Non-pigmented ciliary epithelial cell (primary cell): Measurements from ENCODE around the gene CAND2.
"Not testable (repeated sequence)": the region's sequence is repeated elsewhere in the genome, so short reads cannot be mapped to it uniquely, and the experiment has no call there.

Experiments
- DNase-seq: peaks from one replicate; pipeline ENCODE4 v3.0.0-alpha.2; 2010; ENCODE audit warnings: low read depth

CAND2 gene

GRCh38 chr3:12771236-12771635, 25.2 kb upstream of the CAND2 start:
- DNase-seq: no peak

GRCh38 chr3:12772462-12772861, 24.0 kb upstream of the CAND2 start:
- no peak for DNase-seq

GRCh38 chr3:12773030-12773709, 23.3 kb upstream of the CAND2 start:
- DNase-seq: no peak

GRCh38 chr3:12773710-12774086, 22.8 kb upstream of the CAND2 start:
- no peak for DNase-seq

- DNase-seq: no peak
These were observed 21.9 kb upstream of the CAND2 start for GRCh38 chr3:12774619-12775018.

- no peak for DNase-seq
These were observed 21.3 kb upstream of the CAND2 start for GRCh38 chr3:12775226-12775625.

GRCh38 chr3:12775970-12776369, 20.5 kb upstream of the CAND2 start:
- not testable (repeated sequence) for DNase-seq

GRCh38 chr3:12777171-12777570, 19.3 kb upstream of the CAND2 start:
- no peak for DNase-seq

GRCh38 chr3:12780751-12781150, 15.7 kb upstream of the CAND2 start:
- DNase-seq: no peak

- DNase-seq: no peak
These were observed 14.2 kb upstream of the CAND2 start for GRCh38 chr3:12782172-12782815.

- no peak for DNase-seq
These were observed 11.4 kb upstream of the CAND2 start for GRCh38 chr3:12785096-12785495.

- DNase-seq: not testable (repeated sequence)
These were observed 9.1 kb upstream of the CAND2 start for GRCh38 chr3:12787346-12787745.

- DNase-seq: not testable (repeated sequence)
These were observed 8.4 kb upstream of the CAND2 start for GRCh38 chr3:12787967-12788690.

GRCh38 chr3:12791430-12791829, 5.0 kb upstream of the CAND2 start:
- no peak for DNase-seq

GRCh38 chr3:12793701-12794100, 2.8 kb upstream of the CAND2 start:
- no peak for DNase-seq

- no peak for DNase-seq
These were observed 828 bp downstream of the CAND2 start for GRCh38 chr3:12797124-12797891.

- DNase-seq: no peak
These were observed 1.5 kb downstream of the CAND2 start for GRCh38 chr3:12797892-12798558.

GRCh38 chr3:12798559-12799179, 2.2 kb downstream of the CAND2 start:
- no peak for DNase-seq

GRCh38 chr3:12799525-12800440, 3.3 kb downstream of the CAND2 start:
- no peak for DNase-seq

GRCh38 chr3:12803371-12803770, 6.9 kb downstream of the CAND2 start:
- DNase-seq: no peak
